Endothelial cell (in vitro differentiated cells): ENCODE results near the gene CLECL1. TPM values are rescaled to one million over a fixed set of nuclear protein-coding genes. Genes with fewer than 3 reads are reported as not detected.
"Not testable (repeated sequence)": the region's sequence is repeated elsewhere in the genome, so short reads cannot be mapped to it uniquely, and the experiment has no call there.

ENCODE experiments used
- DNase-seq: peaks from one replicate; pipeline ENCODE4 v3.0.0; 2021; ENCODE audit warnings: low spot score
- H3K27ac Mint-ChIP-seq: one replicate; pipeline ENCODE4 v1.8.0; 2021; ENCODE audit warnings: mixed read lengths, inconsistent platforms; ENCODE audit not compliant: unreplicated experiment
- H3K27me3 Mint-ChIP-seq: one replicate; pipeline ENCODE4 v1.8.0; 2021; ENCODE audit warnings: mild to moderate bottlenecking, moderate library complexity, mixed read lengths, inconsistent platforms; ENCODE audit not compliant: unreplicated experiment
- H3K36me3 Mint-ChIP-seq: one replicate; pipeline ENCODE4 v1.8.0; 2021; ENCODE audit warnings: mild to moderate bottlenecking, low read depth, mixed read lengths, inconsistent platforms; ENCODE audit not compliant: unreplicated experiment
- H3K4me1 Mint-ChIP-seq: one replicate; pipeline ENCODE4 v1.8.0; 2021; ENCODE audit warnings: mild to moderate bottlenecking, mixed read lengths, inconsistent platforms; ENCODE audit not compliant: unreplicated experiment
- H3K4me3 Mint-ChIP-seq: one replicate; pipeline ENCODE4 v1.8.0; 2021; ENCODE audit warnings: mild to moderate bottlenecking, mixed read lengths, inconsistent platforms; ENCODE audit not compliant: unreplicated experiment
- H3K9me3 Mint-ChIP-seq: one replicate; pipeline ENCODE4 v1.8.0; 2021; ENCODE audit warnings: mixed read lengths, inconsistent platforms; ENCODE audit not compliant: unreplicated experiment
- total RNA-seq: library from RNA; stranded (reverse); fragmentation: NEBNext Ultra II Directional; extraction: Animal tissue kit (Norgen Biotek cat#: 25700); gene quantifications from one replicate; pipeline ENCODE4 v1.2.1, GENCODE V29; 2021; ENCODE audit not compliant: unreplicated experiment
- TF ChIP-seq, protein P1 (sequence below): fragments of 200-600 bp; sonication (generic); IDR thresholded peaks from one replicate; pipeline ENCODE4 v1.5.0; 2021; ENCODE audit warnings: antibody characterized with exemption; ENCODE audit not compliant: unreplicated experiment

CLECL1 gene
- total RNA-seq, 1 donor from 2014 or later: not detected

DNA sequence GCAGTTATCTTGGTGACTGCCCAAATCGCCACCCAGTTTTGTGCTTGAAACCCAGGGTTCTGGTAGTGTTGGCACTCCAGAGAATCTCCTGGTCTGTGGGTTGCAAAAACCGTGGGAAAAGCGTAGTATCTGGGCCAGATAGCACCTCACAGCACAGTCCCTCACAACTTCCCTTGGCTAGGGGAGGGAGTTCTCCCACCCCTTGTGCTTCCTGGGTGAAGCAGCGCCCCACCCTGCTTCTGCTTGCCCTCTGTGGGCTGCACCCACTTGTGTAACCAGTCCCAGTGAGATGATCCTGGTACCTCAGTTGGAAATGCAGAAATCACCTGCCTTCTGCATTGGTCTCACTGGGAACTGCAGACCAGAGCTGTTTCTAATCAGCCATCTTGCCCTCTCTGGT lies 47.0 kb downstream of the CLECL1 start:
- Mint-ChIP-seq H3K4me1 (peaks cover 11% of the 10 kb centered on the region), H3K9me3 (peaks cover 7% of the 10 kb centered on the region), H3K36me3 (peaks cover 39% of the 10 kb centered on the region), H3K27me3 (no peaks in the 10 kb centered on the region), H3K27ac (no peak overlapping the region), H3K4me3 (no peak overlapping the region)
- DNase-seq: no peak
- TF ChIP-seq, protein P1, sequence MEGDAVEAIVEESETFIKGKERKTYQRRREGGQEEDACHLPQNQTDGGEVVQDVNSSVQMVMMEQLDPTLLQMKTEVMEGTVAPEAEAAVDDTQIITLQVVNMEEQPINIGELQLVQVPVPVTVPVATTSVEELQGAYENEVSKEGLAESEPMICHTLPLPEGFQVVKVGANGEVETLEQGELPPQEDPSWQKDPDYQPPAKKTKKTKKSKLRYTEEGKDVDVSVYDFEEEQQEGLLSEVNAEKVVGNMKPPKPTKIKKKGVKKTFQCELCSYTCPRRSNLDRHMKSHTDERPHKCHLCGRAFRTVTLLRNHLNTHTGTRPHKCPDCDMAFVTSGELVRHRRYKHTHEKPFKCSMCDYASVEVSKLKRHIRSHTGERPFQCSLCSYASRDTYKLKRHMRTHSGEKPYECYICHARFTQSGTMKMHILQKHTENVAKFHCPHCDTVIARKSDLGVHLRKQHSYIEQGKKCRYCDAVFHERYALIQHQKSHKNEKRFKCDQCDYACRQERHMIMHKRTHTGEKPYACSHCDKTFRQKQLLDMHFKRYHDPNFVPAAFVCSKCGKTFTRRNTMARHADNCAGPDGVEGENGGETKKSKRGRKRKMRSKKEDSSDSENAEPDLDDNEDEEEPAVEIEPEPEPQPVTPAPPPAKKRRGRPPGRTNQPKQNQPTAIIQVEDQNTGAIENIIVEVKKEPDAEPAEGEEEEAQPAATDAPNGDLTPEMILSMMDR: no peak

DNA sequence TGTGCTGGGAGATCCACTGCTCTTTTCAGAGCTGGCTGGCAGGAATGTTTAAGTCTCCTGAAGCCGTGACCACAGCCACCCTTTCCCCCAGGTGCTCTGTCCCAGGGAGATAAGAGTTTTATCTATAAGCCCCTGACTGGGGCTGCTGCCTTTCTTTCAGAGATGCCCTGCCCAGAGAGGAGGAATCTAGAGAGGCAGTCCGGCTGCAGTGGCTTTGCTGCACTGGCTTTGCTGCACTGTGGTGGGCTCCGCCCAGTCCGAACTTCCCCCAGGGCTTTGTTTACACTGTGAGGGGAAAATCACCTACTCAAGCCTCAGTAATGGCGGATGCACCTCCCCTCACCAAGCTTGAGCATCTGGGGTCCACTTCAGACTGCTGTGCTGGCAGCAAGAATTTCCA lies 47.5 kb downstream of the CLECL1 start:
- Mint-ChIP-seq H3K36me3 (peaks cover 42% of the 10 kb centered on the region), H3K4me1 (peaks cover 11% of the 10 kb centered on the region)
- DNase-seq, H3K4me3 Mint-ChIP-seq, H3K27ac Mint-ChIP-seq, H3K27me3 Mint-ChIP-seq, H3K9me3 Mint-ChIP-seq: not testable (repeated sequence)

DNA sequence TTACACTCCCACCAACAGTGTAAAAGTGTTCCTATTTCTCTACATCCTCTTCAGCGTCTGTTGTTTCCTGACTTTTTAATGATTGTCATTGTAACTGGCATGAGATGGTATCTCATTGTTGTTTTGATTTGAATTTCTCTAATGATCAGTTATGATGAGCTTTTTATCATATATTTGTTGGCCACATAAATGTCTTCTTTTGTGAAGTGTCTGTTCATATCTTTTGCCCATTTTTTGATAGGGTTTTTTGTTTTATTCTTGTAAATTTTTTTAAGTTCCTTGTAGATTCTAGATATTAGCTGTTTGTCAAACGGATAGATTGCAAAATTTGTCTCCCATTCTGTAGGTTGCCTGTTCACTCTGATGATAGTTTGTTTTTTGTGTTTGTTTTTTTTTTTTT lies 49.9 kb downstream of the CLECL1 start:
- not testable (repeated sequence) for H3K27me3 Mint-ChIP-seq, H3K27ac Mint-ChIP-seq, H3K9me3 Mint-ChIP-seq, DNase-seq, H3K4me3 Mint-ChIP-seq
- peaks cover 11% of the 10 kb centered on the region for H3K4me1 Mint-ChIP-seq
- peaks cover 40% of the 10 kb centered on the region for H3K36me3 Mint-ChIP-seq

DNA sequence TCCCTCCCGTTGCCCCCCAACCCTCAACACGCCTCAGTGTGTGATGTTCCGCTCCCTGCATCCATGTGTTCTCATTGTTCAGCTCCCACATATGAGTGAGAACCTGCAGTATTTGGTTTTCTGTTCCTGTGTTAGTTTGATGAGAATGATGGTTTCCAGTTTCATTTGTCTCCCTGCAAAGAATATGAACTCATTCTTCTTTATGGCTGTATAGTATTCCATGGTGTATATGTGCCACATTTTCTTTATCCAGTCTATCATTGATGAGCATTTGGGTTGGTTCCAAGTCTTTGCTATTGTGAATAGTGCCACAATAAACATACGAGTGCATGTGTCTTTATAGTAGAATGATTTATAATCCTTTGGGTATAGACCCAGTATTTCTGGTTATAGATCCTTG lies 50.4 kb downstream of the CLECL1 start:
- Mint-ChIP-seq H3K4me1 (peaks cover 11% of the 10 kb centered on the region), H3K36me3 (peaks cover 40% of the 10 kb centered on the region), H3K4me3 (peak overlapping the region; percentile 60)
- H3K9me3 Mint-ChIP-seq, H3K27ac Mint-ChIP-seq, DNase-seq, H3K27me3 Mint-ChIP-seq: not testable (repeated sequence)

DNA sequence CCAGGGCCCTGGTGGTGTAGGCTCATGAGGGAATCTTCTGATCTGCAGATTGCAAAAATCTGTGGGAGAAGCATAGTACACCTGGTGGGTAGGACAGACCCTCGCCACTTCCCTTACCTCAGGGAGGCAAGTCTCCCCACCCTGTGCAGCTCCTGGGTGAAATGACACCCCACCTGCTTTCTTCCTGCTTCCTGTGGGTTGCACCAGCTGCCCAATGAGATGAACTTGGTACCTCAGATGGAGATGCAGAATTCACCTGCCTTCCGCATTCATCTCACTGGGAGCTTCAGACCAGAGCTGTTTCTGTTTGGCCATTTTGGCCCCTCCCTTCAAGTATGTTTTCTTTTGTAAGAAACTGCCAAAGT lies 58.7 kb downstream of the CLECL1 start:
- DNase-seq: no peak
- Mint-ChIP-seq H3K4me3 (no peak overlapping the region), H3K27me3 (no peaks in the 10 kb centered on the region), H3K27ac (no peak overlapping the region), H3K9me3 (no peaks in the 10 kb centered on the region), H3K4me1 (peaks cover 6% of the 10 kb centered on the region), H3K36me3 (peaks cover 21% of the 10 kb centered on the region)
- TF ChIP-seq, protein P1: no peak

DNA sequence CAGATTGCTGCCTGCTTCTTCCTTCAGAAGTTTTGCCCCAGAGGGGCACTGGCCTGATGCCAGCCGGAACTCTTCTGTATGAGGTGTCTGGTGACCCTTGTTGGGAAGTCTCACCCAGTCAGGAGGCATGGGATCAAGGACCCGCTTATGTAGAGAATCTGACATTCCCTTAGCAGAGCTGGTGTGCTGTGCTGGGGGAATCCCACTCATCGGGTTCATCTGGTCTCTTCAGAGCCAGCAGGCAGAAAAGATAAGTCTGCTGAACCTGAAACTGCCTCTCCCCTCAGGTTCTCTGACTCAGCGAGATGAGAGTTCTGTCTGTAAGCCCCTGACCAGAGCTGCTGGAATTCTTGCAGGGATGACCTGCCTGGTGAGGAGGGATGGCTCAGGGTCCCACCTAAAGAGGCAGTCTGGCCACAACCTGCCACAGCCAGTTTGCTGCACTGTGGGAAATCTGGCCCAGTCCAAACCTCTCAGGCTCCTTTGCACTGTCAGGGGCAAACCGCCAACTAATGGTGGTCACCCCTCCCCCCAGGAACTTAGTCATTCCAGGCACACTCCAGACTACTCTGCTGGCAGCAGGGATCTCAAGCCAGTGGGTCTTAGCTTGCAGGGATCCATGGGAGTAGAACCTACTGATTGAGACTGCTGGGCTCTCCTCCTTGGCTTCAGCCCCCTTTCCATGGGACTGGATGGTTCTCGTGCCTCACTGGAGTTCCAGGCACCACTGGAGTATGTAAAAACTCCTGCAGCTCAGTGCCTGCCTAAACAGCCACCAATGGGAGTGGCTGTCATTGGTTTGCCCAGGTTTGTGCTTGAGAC lies 59.3 kb downstream of the CLECL1 start:
- no peak overlapping the region for H3K27ac Mint-ChIP-seq
- H3K9me3 Mint-ChIP-seq: no peaks in the 10 kb centered on the region
- no peak for DNase-seq

More for the DNA sequence above, 59.3 kb downstream of the CLECL1 start:
- Mint-ChIP-seq H3K4me3 (no peak overlapping the region), H3K4me1 (peaks cover 6% of the 10 kb centered on the region), H3K36me3 (peaks cover 23% of the 10 kb centered on the region), H3K27me3 (no peaks in the 10 kb centered on the region)
- TF ChIP-seq, protein P1: no peak

Other genes with a start within 250 kb of the CLECL1 start
- gene KLRB1, start 125.2 kb downstream of the CLECL1 start, total RNA-seq: not detected
- gene CLEC2D, start 63.4 kb downstream of the CLECL1 start, total RNA-seq: 18.9 TPM
- gene CD69, start 27.8 kb upstream of the CLECL1 start, total RNA-seq: 0.69 TPM
- not detected for gene KLRF1, start 94.4 kb upstream of the CLECL1 start, total RNA-seq
- not detected for gene CLEC2B, start 136.3 kb upstream of the CLECL1 start, total RNA-seq
- not detected for gene KLRF2, start 148.4 kb upstream of the CLECL1 start, total RNA-seq
- gene CLEC2A, start 199.3 kb upstream of the CLECL1 start, total RNA-seq: not detected
- not detected for gene CLEC12A, start 238.3 kb upstream of the CLECL1 start, total RNA-seq